ENCODE data around the gene L3MBTL4. TPM values are rescaled to one million over a fixed set of nuclear protein-coding genes. Genes with fewer than 3 reads are reported as not detected.

The L3MBTL4 gene
- total and polyA plus RNA-seq, 10 of the 15 experiments (the other 5 are each of a cell fraction or from before 2014, with no cell fraction given), result 1.3 to 8.7 (median 3.8) TPM

DNA sequence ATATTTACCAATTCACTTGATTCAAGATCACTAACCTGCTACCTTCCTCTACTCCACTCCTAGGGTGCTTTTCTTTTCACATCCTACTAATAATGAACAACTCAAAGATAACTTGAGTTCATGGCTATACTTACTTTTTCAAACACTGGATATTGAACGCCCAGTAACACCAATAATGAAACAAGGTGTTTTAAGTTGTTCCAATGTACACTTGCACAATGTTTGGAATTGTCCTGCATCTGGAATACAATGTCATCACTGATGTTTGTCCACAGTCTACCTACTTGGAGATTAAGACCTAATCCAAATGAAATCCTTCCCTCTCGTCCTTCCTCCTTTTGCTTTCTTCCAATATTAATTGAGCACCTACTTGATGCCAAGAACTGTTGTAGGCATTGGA lies 301.1 kb downstream of the L3MBTL4 start:
- no peaks in the 10 kb centered on the region for H3K27me3 ChIP-seq (replicated peaks in 1 of 2; ENCODE audit: control insufficient read depth in 2 of 2, insufficient read depth in 2 of 2, low read length in 1 of 2)
- RAD21 ChIA-PET (ENCODE audit: unreplicated experiment), result no interaction called here

More for the DNA sequence above, 301.1 kb downstream of the L3MBTL4 start:
- H3K79me2 ChIP-seq (ENCODE audit: control insufficient read depth, insufficient read depth, low read length), result no peaks in the 10 kb centered on the region
- H3K9ac ChIP-seq (ENCODE audit: control insufficient read depth, insufficient read depth, low read length), result no peak overlapping the region
- H3K4me1 ChIP-seq (ENCODE audit: control insufficient read depth, insufficient read depth, low read length), result no peaks in the 10 kb centered on the region; the same call in 1 of the 2 replicates
- ATAC-seq (no peak), FAIRE-seq (no peak), DNase-seq (ENCODE audit: low read depth, low spot score) (no peak)
- ChIA-PET SMC1A (ENCODE audit: uncharacterized antibody, unreplicated experiment) (no interaction called here), CTCF (no interaction called here), POLR2A (no interaction called here)
- no peaks in the 10 kb centered on the region for H4K20me1 ChIP-seq (ENCODE audit: control insufficient read depth, insufficient read depth)
- in situ Hi-C loops (cut with MboI), result no loop called here
- no peak overlapping the region for H2AFZ ChIP-seq (ENCODE audit: control insufficient read depth, low read depth, low read length)
- intact Hi-C loops (cut with micrococcal nuclease; ENCODE audit: unreplicated experiment), result no loop called here
- BruUV-seq (replicated peaks), result no TSS peak
- H3K4me3 ChIP-seq, result no peak overlapping the region
- TF ChIP-seq CEBPB (IDR thresholded peaks at IDR 0.05; ENCODE audit: borderline replicate concordance in 1 of 2, low read depth in 2 of 2, low read length in 2 of 2) (no peak), PML (IDR thresholded peaks at IDR 0.05; ENCODE audit: low read length) (no peak), ASH2L (IDR thresholded peaks at IDR 0.05; ENCODE audit: borderline replicate concordance, low read depth) (no peak), ZBED1 (IDR thresholded peaks at IDR 0.05; ENCODE audit: borderline replicate concordance) (no peak), SMARCA5 (IDR thresholded peaks at IDR 0.05) (no peak), NR2C2 (IDR thresholded peaks at IDR 0.05; ENCODE audit: borderline replicate concordance, control insufficient read depth, insufficient read length, low read depth) (no peak), FOXK2 (IDR thresholded peaks at IDR 0.05) (no peak)
- TF ChIP-seq, protein P1, sequence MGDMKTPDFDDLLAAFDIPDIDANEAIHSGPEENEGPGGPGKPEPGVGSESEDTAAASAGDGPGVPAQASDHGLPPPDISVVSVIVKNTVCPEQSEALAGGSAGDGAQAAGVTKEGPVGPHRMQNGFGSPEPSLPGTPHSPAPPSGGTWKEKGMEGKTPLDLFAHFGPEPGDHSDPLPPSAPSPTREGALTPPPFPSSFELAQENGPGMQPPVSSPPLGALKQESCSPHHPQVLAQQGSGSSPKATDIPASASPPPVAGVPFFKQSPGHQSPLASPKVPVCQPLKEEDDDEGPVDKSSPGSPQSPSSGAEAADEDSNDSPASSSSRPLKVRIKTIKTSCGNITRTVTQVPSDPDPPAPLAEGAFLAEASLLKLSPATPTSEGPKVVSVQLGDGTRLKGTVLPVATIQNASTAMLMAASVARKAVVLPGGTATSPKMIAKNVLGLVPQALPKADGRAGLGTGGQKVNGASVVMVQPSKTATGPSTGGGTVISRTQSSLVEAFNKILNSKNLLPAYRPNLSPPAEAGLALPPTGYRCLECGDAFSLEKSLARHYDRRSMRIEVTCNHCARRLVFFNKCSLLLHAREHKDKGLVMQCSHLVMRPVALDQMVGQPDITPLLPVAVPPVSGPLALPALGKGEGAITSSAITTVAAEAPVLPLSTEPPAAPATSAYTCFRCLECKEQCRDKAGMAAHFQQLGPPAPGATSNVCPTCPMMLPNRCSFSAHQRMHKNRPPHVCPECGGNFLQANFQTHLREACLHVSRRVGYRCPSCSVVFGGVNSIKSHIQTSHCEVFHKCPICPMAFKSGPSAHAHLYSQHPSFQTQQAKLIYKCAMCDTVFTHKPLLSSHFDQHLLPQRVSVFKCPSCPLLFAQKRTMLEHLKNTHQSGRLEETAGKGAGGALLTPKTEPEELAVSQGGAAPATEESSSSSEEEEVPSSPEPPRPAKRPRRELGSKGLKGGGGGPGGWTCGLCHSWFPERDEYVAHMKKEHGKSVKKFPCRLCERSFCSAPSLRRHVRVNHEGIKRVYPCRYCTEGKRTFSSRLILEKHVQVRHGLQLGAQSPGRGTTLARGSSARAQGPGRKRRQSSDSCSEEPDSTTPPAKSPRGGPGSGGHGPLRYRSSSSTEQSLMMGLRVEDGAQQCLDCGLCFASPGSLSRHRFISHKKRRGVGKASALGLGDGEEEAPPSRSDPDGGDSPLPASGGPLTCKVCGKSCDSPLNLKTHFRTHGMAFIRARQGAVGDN (IDR thresholded peaks at IDR 0.05), result no peak
- no peaks in the 10 kb centered on the region for H3K9me3 ChIP-seq (replicated peaks; ENCODE audit: control insufficient read depth, insufficient read depth, low read length)
- no peaks in the 10 kb centered on the region for H3K36me3 ChIP-seq (ENCODE audit: control insufficient read depth in 2 of 2, insufficient read depth in 2 of 2, low read length in 1 of 2)
- no peak overlapping the region for H3K27ac ChIP-seq (ENCODE audit: control insufficient read depth, insufficient read depth)
- 33% methylated on average over 2 of the region's 2 CpGs for WGBS (ENCODE audit: insufficient coverage, insufficient replicate concordance, low lambda C conversion rate, missing lambda C conversion rate)
- no peak overlapping the region for H3K4me2 ChIP-seq (ENCODE audit: control insufficient read depth, insufficient read depth)
